Glomerular endothelial cell (primary cell): Measurements from ENCODE around the gene RTN4R. TPM values are rescaled to one million over a fixed set of nuclear protein-coding genes. Genes with fewer than 3 reads are reported as not detected.

Experiments used
- total RNA-seq: library from RNA; depleted of rRNA; stranded (reverse); fragments of >200 nt; gene quantifications from 2 replicates; pipeline ENCODE4 v1.2.3, GENCODE V29; 2015

RTN4R gene
- total RNA-seq, 1 donor from 2014 or later, result 1.8 TPM

Other genes with a start within 250 kb of the RTN4R start
- gene TANGO2, start 247.2 kb downstream of the RTN4R start, total RNA-seq, result 38.4 and 42.2 TPM in 2 replicates
- 27.1 and 40.9 TPM in 2 replicates for gene DGCR8, start 188.1 kb downstream of the RTN4R start, total RNA-seq
- 339 and 343 TPM in 2 replicates for gene RANBP1, start 152.2 kb downstream of the RTN4R start, total RNA-seq
- gene TRMT2A, start 151.1 kb downstream of the RTN4R start, total RNA-seq, result 48.1 and 63.2 TPM in 2 replicates
- 42.5 and 58.9 TPM in 2 replicates for gene ZDHHC8, start 136.5 kb downstream of the RTN4R start, total RNA-seq
- gene CCDC188, start 117.3 kb downstream of the RTN4R start, total RNA-seq, result 15.4 and 17.3 TPM in 2 replicates
- gene DGCR6L, start 51.7 kb upstream of the RTN4R start, total RNA-seq, result 67.4 and 67.8 TPM in 2 replicates
- 9.6 and 13.8 TPM in 2 replicates for gene ZNF74, start 125.8 kb upstream of the RTN4R start, total RNA-seq
- 5.8 and 17.4 TPM in 2 replicates for gene SCARF2, start 169.5 kb upstream of the RTN4R start, total RNA-seq
- gene KLHL22, start 227.5 kb upstream of the RTN4R start, total RNA-seq, result 16.1 and 25.7 TPM in 2 replicates
- gene MED15, start 239.3 kb upstream of the RTN4R start, total RNA-seq, result 72.2 and 108 TPM in 2 replicates